HG03558 (cell line): ENCODE measurements around the gene RSU1.

Source experiments
- ATAC-seq: cut with Tn5 transposase; IDR thresholded peaks from one replicate; pipeline ENCODE4 v1.9.1; 2021; ENCODE audit warnings: moderate number of reproducible peaks; ENCODE audit not compliant: unreplicated experiment; ENCODE audit errors: extremely low read depth

RSU1 gene

GRCh38 chr10:16822726-16823360 is 5.6 kb upstream of the RSU1 start:
- ATAC-seq = no peak

- no peak for ATAC-seq
These were observed 4.8 kb upstream of the RSU1 start for GRCh38 chr10:16822027-16822426.

GRCh38 chr10:16820421-16820820 is 3.2 kb upstream of the RSU1 start:
- ATAC-seq = no peak

DNA sequence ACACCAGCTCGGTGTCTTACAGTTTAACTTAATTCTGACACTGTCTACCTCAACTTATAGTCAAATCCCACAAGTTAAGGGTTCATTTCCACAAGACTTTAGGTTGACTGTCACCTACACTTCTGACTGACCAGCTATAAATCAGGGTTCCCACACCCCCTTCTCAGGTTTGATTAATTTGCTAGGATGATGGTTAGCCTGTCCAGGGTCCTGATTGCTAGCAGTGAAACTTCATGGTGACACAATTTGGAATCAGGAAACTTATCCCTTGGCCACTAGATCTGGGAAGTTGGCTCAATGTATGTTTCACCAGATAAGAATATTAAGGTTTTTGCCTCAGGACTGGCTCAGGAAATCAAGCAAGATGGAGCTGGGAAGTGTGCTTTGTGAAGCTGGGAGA is 2.8 kb upstream of the RSU1 start:
- no peak for ATAC-seq

GRCh38 chr10:16819436-16819835 is 2.2 kb upstream of the RSU1 start:
- ATAC-seq = no peak

DNA sequence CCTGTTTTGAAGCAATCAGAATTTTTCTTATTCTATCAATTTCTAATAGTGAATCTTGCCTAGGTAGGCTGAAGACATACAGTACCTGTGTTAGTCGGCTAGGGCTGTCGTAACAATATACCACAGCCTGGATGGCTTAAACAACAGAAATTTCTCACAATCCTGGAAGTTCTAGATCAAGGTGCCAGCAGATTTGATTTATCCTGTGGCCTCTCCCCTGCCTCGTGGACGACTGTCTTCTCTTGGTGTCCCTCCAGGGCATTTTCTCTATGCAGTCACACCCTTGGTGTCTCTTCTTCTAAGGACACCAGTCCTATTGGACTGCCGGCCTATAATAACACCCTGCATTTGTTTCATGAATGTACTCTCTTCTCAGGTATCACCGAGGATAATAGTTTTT is 1.8 kb upstream of the RSU1 start:
- ATAC-seq = no peak

DNA sequence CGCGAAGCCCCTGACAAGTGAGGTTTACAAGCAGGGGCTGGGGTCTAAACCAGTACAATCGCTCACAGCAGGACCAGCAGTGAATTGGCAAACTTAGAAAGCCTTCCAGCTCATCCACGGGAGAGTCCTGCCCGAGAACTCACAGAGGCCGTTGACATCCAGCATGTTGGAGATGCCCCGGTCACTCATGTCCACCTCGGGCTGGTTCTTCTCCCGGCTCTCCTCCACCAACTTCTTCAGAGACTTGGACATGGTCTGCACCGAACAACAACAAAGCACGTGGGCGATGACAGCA is 447 bp downstream of the RSU1 start:
- ATAC-seq = no peak

DNA sequence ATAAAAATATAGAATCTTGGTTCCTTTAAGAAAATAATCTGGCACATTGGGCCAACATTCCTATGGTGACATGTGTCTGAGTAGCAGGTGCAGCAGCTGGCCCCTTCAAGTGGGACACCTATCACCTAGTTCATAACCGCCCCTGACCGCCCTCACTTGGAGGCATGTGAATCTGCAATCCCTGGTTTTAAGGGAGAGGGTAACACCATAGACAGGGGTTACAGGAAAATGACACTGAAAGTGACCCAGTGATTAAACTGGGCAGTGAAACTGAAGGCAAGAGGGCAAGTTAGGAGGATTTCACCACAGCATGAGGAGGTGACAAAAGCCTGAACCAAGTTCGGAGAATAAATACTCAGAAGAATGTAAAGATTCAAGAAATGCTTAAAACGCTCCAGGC is 1.1 kb downstream of the RSU1 start:
- ATAC-seq = no peak

- no peak for ATAC-seq
These were observed 3.2 kb downstream of the RSU1 start for GRCh38 chr10:16814012-16814411.

DNA sequence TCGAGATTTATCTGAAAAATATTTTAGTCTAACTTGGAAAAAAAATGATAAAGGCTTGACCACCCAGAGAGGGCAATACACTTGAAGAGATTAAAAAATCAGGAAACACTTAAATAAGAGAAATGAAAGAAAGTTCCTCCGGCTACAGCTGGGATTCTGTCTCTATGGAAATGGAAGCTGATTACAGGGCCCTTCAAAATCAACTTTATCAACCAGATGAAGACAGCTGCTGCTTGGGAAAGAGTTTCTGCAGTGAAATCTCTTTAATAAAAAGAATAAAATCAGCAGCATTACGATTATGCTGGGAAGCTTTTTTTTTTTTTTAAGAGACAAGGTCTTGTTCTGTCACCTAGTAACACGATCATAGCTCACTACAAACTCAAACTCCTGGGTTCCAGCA is 4.5 kb downstream of the RSU1 start:
- ATAC-seq = no peak

DNA sequence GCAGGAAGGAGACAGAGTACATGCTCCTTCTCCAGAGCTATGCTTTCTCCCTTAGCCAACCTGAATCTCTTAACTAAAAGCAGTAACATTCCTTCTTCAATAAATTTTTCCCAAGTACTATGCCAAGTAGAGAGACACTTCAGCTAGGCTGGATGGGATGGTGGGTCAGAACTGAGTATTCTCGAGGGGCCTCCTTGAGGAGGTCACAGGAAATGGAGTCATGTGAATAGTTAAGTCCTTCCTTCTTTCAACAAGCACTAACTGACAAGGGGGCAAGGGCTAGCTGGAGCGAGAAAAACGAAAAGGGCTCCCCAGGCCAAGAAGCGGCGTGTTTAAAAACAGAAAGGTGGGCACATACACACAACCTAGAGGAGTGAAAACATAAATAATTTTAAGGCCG is 5.5 kb downstream of the RSU1 start:
- no peak for ATAC-seq

DNA sequence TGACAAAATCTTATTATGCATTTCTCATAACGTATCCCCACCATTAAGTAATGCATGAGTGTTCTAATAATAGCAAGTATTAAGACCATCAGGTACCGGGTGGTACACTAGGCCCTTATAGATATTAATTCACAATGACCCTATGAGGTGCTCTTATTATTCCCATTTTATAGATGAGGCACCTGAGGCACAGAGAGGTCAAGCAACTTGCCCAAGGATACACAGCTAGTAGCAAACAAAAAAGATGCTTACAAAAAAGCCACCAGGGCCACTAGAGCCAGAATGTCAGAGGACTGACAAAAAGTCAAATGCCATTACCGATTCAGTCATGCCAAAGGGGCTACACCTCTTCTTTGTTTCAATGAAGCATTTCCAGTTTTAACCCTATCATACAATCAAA is 5.9 kb downstream of the RSU1 start:
- no peak for ATAC-seq

DNA sequence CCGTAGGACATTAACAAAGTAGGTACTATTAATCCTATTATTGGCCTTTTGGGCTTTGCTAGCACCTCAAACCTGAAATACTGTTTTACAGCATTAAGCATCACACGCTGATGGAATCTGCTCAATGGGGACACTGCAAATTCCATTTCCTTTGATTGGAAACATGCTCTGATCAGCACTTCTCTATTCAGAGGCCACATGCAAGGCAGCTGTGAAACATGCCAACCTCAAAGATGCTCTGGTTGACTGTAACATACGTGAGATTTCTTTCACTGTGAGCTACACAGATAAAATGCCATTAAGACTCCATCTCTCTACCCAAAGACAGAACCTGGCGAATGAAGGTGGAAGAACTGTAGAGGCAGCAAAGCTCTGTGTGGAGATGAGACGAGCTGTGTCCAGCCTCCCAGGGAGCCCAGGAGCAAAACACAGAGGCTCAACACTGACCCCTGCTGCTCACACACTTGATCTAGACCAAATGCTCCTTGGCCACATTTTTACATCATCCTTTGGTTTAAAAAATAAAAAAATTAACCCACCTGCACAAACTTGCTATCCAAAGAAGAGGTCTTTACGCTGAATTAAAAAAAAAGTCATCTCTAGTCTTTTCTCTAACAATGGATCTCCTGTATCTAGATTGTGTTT is 8.0 kb downstream of the RSU1 start:
- no peak for ATAC-seq

- no peak for ATAC-seq
These were observed 13.1 kb downstream of the RSU1 start for GRCh38 chr10:16804123-16804522.

- ATAC-seq = no peak
These were observed 13.8 kb downstream of the RSU1 start for GRCh38 chr10:16803464-16803863.

- ATAC-seq = peak; percentile 38
These were observed 17.6 kb downstream of the RSU1 start for GRCh38 chr10:16799621-16800020.

DNA sequence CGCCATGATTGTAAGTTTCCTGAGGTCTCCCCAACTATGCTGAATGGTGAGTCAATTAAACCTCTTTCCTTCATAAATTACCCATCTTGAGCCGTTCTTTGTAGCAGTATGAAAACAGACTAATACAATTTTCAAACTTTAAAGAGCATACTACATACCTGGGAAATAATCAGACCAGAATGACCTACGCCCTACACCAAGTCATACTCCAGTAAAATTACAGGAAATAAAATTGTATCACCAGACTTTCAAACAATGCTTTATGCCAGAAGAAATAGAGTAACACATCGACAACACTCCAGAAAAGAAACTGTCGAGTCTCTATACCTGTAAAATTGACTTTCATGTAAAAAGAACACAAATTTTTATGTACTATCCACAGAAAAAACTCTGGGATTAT is 18.7 kb downstream of the RSU1 start:
- no peak for ATAC-seq

DNA sequence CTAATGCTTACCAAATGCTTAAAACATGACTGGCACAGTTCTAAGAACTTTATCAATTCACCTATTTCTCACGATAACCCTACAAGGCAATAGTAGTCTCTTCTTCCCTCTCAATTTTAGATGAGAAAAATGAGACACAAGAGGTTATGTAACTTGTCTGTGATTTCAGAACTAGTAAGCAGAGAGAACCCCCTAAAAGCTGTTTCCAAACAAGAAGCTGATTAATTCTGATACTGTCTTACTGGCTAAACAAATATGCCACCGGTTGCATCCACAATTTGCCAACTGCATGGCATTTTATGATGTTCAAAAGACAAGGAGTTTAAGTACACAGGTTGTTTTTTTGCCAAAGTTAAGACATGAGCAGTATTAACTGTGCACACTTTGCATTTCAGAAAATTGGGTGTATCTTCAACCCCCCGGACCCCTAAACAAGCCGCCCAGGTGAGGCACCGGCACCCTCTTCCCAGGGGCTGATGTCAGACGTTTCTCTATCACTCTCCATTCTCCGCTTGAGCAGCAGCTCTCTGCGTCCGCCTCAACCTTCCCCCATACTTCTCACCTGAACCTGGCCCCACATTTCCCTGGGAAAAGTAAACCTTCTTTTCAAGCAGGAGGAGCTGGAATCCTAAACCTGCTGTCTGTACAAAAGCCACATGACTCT is 21.7 kb downstream of the RSU1 start:
- ATAC-seq = no peak

GRCh38 chr10:16794005-16794404 is 23.2 kb downstream of the RSU1 start:
- ATAC-seq = no peak

GRCh38 chr10:16792675-16793074 is 24.5 kb downstream of the RSU1 start:
- ATAC-seq = no peak

DNA sequence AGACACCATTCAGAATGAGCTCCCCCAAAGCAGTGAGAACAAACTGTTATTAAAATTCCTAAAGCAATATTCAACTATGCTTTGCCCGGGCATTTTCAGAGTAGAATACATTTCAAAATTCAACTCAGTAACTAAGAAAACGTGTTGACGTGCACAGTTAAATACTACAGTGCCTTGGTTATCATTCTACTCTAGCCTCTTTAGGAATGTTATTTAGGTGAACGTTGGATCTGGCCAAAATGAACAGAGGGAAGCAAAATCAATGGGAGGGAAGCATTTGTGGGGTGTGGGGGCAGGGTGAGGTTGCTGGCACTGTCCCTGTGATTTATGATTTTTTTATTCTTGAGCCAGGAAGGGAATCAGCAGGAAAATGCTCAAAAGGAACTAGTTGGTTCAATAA is 27.5 kb downstream of the RSU1 start:
- no peak for ATAC-seq

- ATAC-seq = no peak
These were observed 28.0 kb downstream of the RSU1 start for GRCh38 chr10:16789261-16789660.
